Kidney (tissue), 22 donors: ENCODE results near the gene ZKSCAN1. TPM values are rescaled to one million over a fixed set of nuclear protein-coding genes. Genes with fewer than 3 reads are reported as not detected.
"Not testable (repeated sequence)": the region's sequence is repeated elsewhere in the genome, so short reads cannot be mapped to it uniquely, and the experiment has no call there.

Experiments used
- DNase-seq, 5 donors: peaks; one replicate each; pipeline ENCODE4 v3.0.0-alpha.2; 2013 to 2020
- FAIRE-seq: peaks from 2 replicates; lab custom pipeline; 2012; peaks lifted over from hg19 to GRCh38; lab: Jason Lieb, UNC
- H3K27ac ChIP-seq, 2 donors: one replicate each; pipeline ENCODE4 v1.7.0; 2013; ENCODE audit warnings: low read depth in 2 of 2, low read length in 2 of 2, inconsistent platforms in 1 of 2
- H3K27me3 ChIP-seq: one replicate; pipeline ENCODE4 v1.7.1; 2013; ENCODE audit warnings: low read length, inconsistent platforms; ENCODE audit not compliant: control insufficient read depth, insufficient read depth
- H3K36me3 ChIP-seq, 3 donors: one replicate each; pipeline versions ENCODE4 v1.7.0 to v1.7.1; 2013; ENCODE audit warnings: low read length in 3 of 3, control low read depth in 1 of 3, inconsistent platforms in 1 of 3; ENCODE audit not compliant: insufficient read depth in 3 of 3, control insufficient read depth in 2 of 3
- H3K4me1 ChIP-seq, 3 donors: one replicate each; pipeline versions ENCODE4 v1.7.0 to v1.7.1; 2013; ENCODE audit warnings: low read length in 3 of 3, inconsistent platforms in 1 of 3, low read depth in 1 of 3; ENCODE audit not compliant: control insufficient read depth in 2 of 3, insufficient read depth in 2 of 3
- H3K4me3 ChIP-seq, 3 donors: one replicate each; pipeline versions ENCODE4 v1.7.0 to v1.8.1; 2013; ENCODE audit warnings: low read length in 3 of 3, control low read depth in 1 of 3, inconsistent platforms in 1 of 3
- H3K9ac ChIP-seq, 3 donors: one replicate each; pipeline versions ENCODE4 v1.7.0 to v1.7.1; 2013; ENCODE audit warnings: low read length in 3 of 3, control low read depth in 1 of 3, inconsistent platforms in 1 of 3
- H3K9me3 ChIP-seq, 3 donors: one replicate each; pipeline versions ENCODE4 v1.7.0 to v1.7.1; 2013; ENCODE audit warnings: low read length in 3 of 3, control low read depth in 1 of 3, inconsistent platforms in 1 of 3; ENCODE audit not compliant: control insufficient read depth in 2 of 3, insufficient read depth in 1 of 3
- intact Hi-C: fragments of 100-400 bp; cut with DNase I; formaldehyde crosslinking; loops from one replicate; pipeline ENCODE4 v1.11.1; 2022
- long read RNA-seq, 10 donors: library from polyadenylated mRNA in 1 of 10; unstranded in 1 of 10; transcript quantifications; one replicate each; pipeline ENCODE4 v2.0.0 and lab custom pipeline, GENCODE V29; 2021 to 2026
- polyA plus RNA-seq: library from polyadenylated mRNA; stranded (reverse); fragments of 350-450 nt; fragmentation: Illumina TruSeq; extraction: RNeasy Lipid Tissue Mini Kit (QIAGEN cat#74804); gene quantifications from one replicate; pipeline ENCODE4 v1.2.3, GENCODE V29; 2014; ENCODE audit warnings: low read depth, low replicate concordance; ENCODE audit not compliant: insufficient read depth
- total RNA-seq: library from RNA; stranded (reverse); fragmentation: NEBNext Ultra II Directional; extraction: Animal tissue kit (Norgen Biotek cat#: 25700); gene quantifications from one replicate; pipeline ENCODE4 v1.2.1, GENCODE V29; 2021
- TF ChIP-seq, protein P1 (sequence below): IDR thresholded peaks from 3 replicates; pipeline ENCODE4 v1.5.1; 2012; ENCODE audit warnings: mild to moderate bottlenecking, moderate library complexity, borderline replicate concordance; ENCODE audit not compliant: insufficient read depth; ENCODE audit errors: extremely low read depth
- donor health status: control.
- donor health status: control.
- donor health status: control.
- donor health status: control.
- donor health status: control.
- donor health status: DM: yes; HTN: yes; CAD: no.
- donor health status: Normal renal cell carcinoma (clear cell type).

ZKSCAN1 gene
- total RNA-seq (76.6 TPM), polyA plus RNA-seq (7.7 TPM)
- long read RNA-seq, donor 1, full-length matches to known transcripts = 12 of 12 reads
- long read RNA-seq, donor 1, partial matches to known transcripts = 0 of 12 reads
- long read RNA-seq, donor 1, other reads (novel, unspliced or antisense) = 0 of 12 reads
- long read RNA-seq, donor 2, full-length matches to known transcripts = 7 of 7 reads
- long read RNA-seq, donor 2, partial matches to known transcripts = 0 of 7 reads
- long read RNA-seq, donor 2, other reads (novel, unspliced or antisense) = 0 of 7 reads
- long read RNA-seq, donor 3, full-length matches to known transcripts = 8 of 13 reads
- long read RNA-seq, donor 3, partial matches to known transcripts = 5 of 13 reads
- long read RNA-seq, donor 3, other reads (novel, unspliced or antisense) = 0 of 13 reads
- long read RNA-seq, donor 4, full-length matches to known transcripts = 7 of 7 reads
- long read RNA-seq, donor 4, partial matches to known transcripts = 0 of 7 reads
- long read RNA-seq, donor 4, other reads (novel, unspliced or antisense) = 0 of 7 reads
- long read RNA-seq, donor 5, full-length matches to known transcripts = 1 of 1 reads
- long read RNA-seq, donor 5, partial matches to known transcripts = 0 of 1 reads
- long read RNA-seq, donor 5, other reads (novel, unspliced or antisense) = 0 of 1 reads
- long read RNA-seq, donor 6, full-length matches to known transcripts = 1 of 1 reads
- long read RNA-seq, donor 6, partial matches to known transcripts = 0 of 1 reads
- long read RNA-seq, donor 6, other reads (novel, unspliced or antisense) = 0 of 1 reads
- long read RNA-seq, donor 7, full-length matches to known transcripts = 6 of 34 reads
- long read RNA-seq, donor 7, partial matches to known transcripts = 6 of 34 reads
- long read RNA-seq, donor 7, other reads (novel, unspliced or antisense) = 22 of 34 reads
- long read RNA-seq, donor 8, full-length matches to known transcripts = 8 of 8 reads
- long read RNA-seq, donor 8, partial matches to known transcripts = 0 of 8 reads
- long read RNA-seq, donor 8, other reads (novel, unspliced or antisense) = 0 of 8 reads
- long read RNA-seq, donor 9, full-length matches to known transcripts = 3 of 3 reads
- long read RNA-seq, donor 9, partial matches to known transcripts = 0 of 3 reads
- long read RNA-seq, donor 9, other reads (novel, unspliced or antisense) = 0 of 3 reads
- long read RNA-seq, donor 10, full-length matches to known transcripts = 7 of 40 reads
- long read RNA-seq, donor 10, partial matches to known transcripts = 33 of 40 reads
- long read RNA-seq, donor 10, other reads (novel, unspliced or antisense) = 0 of 40 reads

DNA sequence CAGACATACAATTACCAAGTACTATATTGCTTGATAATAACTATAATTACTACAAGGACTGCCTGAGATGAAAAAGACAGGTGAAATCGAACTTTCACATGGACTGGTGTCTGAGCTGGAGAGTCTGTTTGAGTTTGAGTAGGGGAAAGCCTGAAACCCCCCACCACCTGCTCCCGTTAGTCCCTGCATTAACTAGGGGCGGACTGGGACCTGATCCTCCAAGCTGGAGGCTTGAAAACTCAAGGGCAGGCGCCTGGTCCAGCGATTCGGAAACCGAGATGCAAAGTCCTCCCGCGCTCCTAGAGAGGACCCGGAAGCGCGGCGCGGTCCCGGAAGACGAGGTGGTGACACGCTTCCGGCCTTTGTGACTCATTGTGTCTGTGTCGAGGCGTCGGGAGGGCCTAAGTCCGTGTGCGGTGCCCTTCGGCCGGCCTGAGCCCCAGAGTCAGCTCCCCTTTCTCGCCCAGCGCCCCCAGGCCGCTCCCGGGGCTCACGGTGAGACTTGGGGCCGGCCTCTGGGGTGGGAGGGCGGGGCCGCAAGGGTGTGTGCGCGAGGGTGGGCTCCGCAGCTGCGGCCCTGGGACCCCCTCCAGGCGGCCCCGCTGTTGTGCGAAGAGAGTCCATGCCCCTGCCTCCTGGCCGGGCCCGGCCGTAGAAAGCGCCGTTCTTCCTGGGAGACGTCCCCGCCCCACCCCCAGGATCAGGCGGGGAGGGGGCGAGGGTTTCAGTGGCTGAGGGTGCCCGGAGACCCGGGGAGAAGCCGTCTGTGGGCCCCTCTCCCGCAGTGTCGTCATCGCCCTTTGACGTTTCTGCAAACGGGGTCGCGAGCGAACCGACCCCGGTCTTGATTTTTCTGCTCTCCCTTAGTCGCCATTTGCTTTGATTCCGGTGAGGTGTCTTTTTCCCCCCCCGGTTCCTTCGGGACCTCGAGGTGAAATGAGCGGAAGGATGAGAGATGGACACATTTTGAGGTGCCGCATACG is at the start of gene ZKSCAN1:
TSS of gene ZKSCAN1 (plus strand) at position 365 of the 983 bp plus-strand sequence. CDS start 7,911 bp downstream, outside the sequence.
- Histone ChIP-seq H3K36me3 (no peaks in the 10 kb centered on the region), H3K9ac (peak within 1 kb of the TSS; percentile 88 to 99 (median 91)), H3K4me3 (peak within 1 kb of the TSS; percentile 87 to 95 (median 93)), H3K9me3 (no peaks in the 10 kb centered on the region), H3K4me1 (peaks cover 0 to 6% (median 6%) of the 10 kb centered on the region in 3 donors), H3K27me3 (no peaks in the 10 kb centered on the region), H3K27ac (peak within 1 kb of the TSS; percentile 74 to 75)
- peak; percentile 91 to 98 (median 95) for DNase-seq
- FAIRE-seq = no peak
- intact Hi-C loops = no loop called here
- TF ChIP-seq, protein P1, sequence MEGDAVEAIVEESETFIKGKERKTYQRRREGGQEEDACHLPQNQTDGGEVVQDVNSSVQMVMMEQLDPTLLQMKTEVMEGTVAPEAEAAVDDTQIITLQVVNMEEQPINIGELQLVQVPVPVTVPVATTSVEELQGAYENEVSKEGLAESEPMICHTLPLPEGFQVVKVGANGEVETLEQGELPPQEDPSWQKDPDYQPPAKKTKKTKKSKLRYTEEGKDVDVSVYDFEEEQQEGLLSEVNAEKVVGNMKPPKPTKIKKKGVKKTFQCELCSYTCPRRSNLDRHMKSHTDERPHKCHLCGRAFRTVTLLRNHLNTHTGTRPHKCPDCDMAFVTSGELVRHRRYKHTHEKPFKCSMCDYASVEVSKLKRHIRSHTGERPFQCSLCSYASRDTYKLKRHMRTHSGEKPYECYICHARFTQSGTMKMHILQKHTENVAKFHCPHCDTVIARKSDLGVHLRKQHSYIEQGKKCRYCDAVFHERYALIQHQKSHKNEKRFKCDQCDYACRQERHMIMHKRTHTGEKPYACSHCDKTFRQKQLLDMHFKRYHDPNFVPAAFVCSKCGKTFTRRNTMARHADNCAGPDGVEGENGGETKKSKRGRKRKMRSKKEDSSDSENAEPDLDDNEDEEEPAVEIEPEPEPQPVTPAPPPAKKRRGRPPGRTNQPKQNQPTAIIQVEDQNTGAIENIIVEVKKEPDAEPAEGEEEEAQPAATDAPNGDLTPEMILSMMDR = no peak

DNA sequence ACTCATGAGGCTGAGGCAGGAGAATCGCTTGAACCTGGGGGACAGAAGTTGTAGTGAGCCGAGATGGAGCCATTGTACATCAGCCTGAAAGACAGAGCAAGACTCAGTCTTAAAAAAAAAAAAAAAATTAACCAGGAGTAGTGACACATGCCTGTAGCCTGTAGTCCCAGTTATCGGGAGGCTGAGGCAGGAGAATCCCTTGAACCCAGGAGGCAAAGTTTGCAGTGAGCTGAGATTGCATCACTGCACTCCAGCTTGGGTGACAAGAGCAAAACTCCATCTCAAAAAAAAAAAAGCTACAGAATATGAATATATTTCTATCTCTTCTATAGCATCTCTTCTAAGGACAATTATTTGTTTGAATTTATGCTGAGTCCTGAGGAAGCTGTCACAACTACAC is 46.1 kb upstream of the ZKSCAN1 start:
- intact Hi-C loops = no loop called here
- H3K4me1 ChIP-seq = no peaks in the 10 kb centered on the region
- H3K9me3 ChIP-seq = no peaks in the 10 kb centered on the region

DNA sequence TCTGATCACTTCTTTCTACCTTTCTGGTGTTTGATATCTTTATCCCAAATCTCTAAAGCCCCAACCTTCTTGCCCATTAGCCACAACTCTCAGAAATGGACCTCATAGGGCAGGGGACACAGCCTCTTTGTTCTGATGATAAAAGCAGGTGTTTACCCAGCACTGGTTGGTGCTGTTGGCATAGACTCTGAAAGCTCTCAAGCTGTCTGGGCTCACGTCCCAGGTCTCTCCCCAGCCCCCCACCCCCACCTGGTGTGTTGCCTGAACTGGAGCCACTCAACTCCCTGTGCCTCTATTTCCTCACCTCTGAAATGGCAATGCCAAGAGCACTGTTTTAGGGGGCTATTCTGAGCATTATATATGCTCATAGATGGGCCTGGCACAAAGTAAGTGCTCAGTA is 45.6 kb upstream of the ZKSCAN1 start:
- H3K4me3 ChIP-seq, FAIRE-seq, intact Hi-C loops, H3K9me3 ChIP-seq, H3K36me3 ChIP-seq, H3K27me3 ChIP-seq, DNase-seq, H3K9ac ChIP-seq, H3K27ac ChIP-seq, H3K4me1 ChIP-seq: not testable (repeated sequence)

More for the DNA sequence above, 46.1 kb upstream of the ZKSCAN1 start:
- H3K9ac ChIP-seq = no peak overlapping the region
- TF ChIP-seq, protein P1 = no peak
- H3K27ac ChIP-seq = no peak overlapping the region
- FAIRE-seq (no peak), DNase-seq (no peak)
- no peak overlapping the region for H3K4me3 ChIP-seq
- H3K27me3 ChIP-seq = no peaks in the 10 kb centered on the region
- H3K36me3 ChIP-seq = peaks cover 0 to 2% (median 0%) of the 10 kb centered on the region in 3 donors
